HG02798 (cell line): ENCODE measurements around the gene TPST2.

Experiments
- ATAC-seq: cut with Tn5 transposase; IDR thresholded peaks from one replicate; pipeline ENCODE4 v1.9.1; 2021; ENCODE audit warnings: mild to moderate bottlenecking; ENCODE audit not compliant: unreplicated experiment, poor library complexity

The TPST2 gene

DNA sequence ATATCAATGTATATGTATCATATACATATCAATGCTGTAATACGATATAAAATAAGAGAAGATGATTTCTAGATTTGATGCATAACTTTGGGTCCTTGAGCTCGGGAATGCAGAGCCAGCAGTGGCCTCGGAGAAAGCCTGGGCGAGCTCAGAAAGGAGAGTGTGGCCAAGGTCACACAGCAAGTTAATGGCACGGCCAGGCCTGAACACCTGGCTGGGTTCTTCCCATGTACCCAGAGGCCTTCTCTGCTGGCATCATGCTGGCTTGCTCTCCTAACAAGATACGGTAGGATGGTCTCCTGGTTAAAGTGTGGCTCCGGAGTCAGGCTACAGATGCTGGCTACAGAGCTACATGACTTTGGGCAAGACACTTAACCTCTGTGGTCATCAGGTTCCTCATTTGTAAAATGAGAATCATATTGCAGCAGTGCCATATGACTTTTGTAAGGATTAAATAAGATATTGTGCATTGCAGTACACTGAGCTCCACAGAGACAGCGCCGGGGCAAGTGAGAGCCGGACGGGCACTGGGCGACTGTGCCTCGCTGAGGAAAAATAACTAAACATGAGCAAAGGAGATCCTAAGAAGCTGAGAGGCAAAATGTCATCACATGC lies 29.9 kb downstream of the TPST2 start:
- no peak for ATAC-seq

DNA sequence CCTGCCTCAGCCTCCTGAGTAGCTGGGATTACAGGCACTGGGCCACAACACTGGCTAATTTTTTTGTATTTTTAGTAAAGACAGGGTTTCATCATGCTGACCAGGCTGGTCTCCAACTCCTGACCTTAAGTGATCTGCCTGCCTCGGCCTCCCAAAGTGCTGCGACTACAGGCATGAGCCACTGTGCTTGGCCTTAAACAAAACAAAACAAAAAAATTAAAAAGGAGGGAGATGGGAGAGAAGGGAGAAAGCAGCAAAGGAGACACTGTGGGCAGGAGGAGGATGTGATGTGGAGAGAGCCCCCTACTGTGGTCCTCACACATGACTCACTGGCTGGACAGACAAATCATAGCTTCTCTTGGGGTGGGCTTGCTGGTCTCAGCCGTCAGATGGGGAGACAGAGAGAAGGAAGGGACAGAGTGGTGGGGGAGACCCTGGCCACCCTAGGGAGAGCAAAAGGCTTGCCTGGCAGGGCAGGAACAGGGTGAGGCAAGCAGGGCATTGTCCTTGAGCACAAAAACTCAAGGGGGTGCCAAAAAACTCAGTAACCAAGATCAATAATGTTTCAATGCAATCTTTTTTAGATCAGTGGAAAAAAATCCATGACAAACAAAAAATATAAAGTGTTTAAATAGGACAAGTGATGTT lies 31.6 kb downstream of the TPST2 start:
- no peak for ATAC-seq

DNA sequence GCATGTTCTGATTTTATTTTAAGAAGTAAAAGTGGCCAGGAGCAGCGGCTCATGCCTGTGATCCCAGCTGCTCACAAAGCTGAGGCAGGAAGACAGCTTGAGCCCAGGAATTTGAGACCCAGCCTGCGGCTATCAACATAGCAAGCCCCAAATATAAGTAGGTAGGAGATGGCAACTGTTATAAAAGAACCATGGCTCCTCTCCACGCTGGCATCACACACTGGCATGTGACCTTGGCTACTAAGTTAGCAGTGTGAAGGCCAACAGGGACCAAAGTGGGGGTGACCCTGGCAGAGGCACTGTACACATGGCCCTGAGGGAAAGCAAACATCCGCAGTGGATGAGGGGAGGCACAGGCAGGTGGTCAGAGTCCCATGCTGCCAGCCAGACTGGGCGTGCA lies 33.0 kb downstream of the TPST2 start:
- no peak for ATAC-seq

DNA sequence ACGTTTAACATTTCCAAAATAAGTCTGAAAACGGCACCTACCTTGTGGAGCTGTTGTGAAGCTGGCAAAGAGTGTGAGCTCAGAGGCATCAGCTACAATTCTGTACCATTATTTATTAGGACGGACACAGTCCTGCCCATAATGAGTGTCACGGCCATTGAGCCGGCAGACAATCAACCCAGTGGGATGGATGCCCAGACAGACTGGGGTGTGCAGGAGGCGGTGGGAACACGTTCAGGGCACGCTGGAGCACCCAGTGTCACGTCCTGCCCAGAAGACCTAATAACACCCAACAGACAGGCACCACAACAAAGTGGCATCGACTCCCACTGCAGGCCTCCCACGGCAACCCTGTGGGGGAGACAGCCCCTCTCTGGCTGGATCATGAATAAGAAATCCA lies 34.5 kb downstream of the TPST2 start:
- no peak for ATAC-seq

DNA sequence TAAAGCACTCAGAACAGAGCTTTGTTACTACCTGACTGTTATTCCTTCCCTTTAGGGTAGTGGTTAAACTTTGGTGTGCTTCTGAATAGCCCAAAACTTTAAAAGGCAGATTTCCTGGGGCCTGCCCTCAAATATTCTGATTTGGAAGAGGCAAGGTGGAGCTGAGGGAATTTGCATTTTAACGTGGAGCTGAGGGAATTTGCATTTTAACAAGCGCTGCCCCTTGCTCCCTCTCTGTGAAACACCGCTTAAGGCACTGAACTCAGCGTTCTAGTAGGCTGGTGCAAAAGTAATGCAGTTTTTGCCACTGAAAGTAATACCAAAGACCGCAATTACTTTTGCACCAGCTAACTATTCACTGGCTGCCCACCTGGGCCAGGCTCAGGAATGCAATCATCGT lies 35.0 kb downstream of the TPST2 start:
- no peak for ATAC-seq

DNA sequence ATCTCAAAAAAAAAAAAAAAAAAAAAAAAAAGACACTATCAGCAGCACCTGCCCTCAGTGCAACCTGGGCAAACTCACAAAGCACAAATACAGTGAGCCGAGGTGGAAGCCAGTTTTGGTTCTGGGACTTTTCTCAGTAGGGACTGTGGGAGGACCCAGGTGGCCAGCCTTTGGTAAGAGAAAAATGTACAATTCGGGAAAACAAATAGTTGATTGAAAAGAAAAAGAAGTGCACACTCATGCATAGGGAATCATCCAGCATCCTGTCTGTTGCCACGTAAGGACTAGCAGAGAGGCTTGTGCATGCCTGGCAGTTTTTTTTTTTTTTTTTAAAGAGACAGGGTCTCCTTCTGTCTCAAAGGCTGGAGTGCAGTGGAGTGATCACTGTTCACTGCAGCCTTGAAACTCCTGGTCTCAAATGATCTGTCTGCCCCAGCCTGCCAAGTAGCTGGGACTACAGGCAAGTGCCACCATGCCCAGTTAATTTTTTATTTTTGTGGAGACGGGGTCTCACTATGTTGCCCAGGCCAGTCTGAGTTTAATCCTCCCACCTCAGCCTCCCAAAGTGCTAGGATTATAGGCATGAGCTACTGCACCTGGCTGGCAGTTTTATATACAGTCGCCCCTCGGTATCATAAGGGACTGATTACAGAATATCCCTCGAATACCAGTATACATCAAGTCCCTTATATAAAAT lies 36.7 kb downstream of the TPST2 start:
- ATAC-seq, result no peak

DNA sequence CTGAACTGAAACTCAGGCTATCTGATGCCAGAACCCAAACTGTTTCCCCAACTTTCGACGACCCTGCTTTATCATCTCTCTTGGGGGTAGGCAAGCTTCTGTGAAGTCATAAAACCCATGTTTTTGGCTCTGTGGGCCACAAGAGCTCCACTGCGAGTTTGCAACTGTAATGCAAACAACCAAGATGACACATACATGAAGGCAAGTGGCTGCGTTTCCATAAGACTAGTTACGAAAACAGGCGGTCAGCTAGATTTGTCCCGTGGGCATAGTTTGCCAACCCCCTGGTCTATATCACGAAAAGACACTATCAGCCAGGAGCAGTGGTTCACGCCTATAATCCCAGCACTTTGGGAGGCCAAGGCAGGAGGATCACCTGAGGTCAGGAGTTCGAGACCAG lies 37.5 kb downstream of the TPST2 start:
- no peak for ATAC-seq

DNA sequence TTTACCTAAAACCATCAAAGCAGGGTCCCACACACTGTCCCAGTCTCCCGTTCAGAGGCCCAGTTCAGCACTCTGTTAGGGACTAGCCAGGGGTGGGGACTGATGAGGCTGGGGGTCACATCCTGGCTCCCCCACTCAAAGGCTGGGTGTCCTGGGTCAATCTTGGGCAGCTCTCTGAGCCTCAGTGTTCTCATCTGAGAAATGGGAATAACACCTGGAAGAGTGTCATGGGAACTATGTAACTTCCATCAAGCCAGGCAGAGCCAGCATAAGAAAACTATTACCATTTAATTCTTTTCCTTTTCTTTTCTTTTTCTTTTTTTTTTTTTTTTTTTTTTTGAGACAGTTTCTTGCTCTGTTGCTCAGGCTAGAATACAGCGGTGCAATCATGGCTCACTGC lies 38.4 kb downstream of the TPST2 start:
- no peak for ATAC-seq

DNA sequence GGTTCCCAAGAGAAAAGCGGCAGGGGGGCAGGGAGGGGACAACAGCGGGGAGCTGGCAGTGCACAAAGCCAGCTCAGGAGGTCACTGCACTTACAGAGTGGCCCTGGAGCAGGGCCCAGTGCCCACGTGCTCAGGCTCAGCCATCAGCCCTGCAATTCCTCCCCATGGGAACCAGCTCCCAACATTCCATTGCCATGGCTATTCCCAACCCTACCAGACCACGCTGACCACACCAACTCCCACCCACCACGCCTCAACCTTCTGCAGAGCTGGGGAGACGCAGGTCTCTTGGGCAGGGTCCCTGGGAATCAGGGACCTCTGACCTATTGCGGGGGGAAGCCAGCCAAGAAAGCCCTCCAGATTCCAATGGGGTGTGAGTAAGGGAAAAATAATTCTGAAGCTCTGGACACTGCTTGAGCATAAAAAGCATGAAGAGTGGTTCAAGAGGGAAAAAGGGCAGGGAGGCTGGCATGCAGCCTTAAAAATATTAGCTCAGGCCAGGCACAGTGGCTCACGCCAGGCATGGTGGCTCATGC lies 39.4 kb downstream of the TPST2 start:
- no peak for ATAC-seq

DNA sequence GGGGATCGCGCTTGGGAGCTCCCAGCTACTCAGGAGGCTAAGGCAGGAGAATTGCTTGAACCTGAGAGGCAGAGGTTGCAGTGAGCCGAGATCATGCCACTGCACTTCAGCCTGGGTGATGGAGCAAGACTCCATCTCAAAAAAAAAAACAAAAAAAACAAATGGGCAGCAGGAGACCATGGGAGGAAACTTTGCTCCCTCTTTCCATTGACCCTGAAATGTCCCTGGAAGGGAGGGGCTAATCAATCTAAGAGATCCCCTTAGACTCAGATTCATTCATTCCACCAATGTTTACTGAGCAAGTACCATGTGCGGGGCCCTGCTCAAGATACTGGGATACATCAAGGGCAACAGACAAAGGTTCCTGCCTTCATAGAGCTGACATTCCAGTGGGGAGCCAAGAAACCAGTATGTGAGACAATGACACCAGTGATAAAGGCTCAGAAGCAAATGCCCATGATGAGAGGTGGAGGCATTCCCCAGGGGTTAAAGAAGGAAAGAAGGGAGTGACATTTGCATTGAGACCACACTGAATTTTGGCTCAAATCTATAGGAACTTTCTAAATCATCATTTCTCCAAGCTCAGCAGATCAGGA lies 39.9 kb downstream of the TPST2 start:
- ATAC-seq, result no peak

DNA sequence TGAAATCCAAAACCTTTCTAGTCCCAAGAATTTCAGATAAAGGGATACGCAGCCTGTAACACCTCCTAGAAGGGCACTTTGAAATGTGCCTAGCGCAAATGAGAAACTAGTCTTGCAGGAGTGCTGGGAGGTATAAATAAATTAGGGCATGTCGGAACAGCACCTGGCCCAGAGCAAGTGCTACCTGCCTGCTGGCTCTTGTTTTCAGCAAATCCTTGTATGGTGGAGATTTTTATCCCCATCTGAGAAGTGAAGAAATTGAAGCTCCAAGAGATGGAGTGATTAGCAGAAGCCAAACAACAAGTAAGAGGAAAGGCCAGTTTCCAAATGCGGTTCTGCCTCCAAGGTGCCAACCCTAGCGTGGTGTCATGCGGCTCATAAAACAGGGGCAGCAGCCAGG lies 40.9 kb downstream of the TPST2 start:
- no peak for ATAC-seq

DNA sequence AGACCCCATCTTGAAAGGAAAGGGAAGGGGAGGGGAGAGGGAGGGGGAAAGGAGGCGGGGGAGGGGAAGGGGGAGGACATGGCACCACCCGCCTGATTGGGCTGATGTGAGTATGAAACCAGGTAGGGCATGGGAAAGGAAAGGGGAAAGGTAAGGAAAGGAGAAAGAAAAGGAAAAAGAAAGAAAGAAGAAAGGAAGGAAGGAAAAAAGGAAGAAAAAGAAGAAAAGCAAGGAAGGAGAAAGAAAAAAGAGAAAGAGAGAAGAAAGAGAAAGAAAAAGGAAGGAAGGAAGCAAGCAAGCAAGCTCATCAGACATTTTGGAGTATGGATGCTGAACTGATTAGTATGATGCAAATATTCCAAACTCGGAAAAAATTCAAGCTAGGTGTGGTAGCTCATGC lies 41.6 kb downstream of the TPST2 start:
- no peak for ATAC-seq

DNA sequence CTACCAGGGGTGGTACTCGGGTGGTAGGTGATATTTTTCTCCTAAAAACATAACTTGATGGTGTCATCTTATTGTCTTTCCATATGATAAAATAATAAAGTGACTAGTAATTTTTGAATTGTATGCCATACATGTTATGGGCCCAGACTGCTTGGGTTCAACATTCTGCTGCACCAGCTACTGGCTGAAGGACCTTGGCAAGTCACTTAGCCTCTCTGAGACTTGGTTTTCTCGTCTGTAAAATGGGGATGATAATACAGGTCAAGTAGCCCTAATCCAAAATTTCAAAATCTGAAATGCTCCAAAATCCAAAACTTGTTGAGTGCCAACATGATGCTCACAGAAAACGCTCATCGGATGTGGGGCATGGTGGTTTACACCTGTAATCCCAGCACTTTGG lies 42.1 kb downstream of the TPST2 start:
- ATAC-seq, result no peak

DNA sequence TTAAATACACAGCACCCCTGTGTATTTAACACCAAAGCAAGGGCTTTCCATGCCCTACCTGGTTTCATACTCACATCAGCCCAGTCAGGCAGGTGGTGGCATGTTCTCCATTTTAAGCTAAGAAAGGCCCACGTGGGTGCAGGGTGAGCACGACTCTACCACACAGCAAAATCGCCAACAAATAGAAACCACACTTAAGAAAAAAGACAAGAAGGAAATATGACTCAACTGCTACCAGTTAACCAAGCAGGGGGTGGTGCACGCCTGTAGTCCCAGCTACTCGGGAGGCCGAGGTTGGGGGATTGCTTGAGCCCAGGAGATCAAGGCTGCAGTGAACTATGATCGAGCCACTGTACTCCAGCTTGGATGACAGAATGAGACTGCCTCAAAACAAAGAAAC lies 42.5 kb downstream of the TPST2 start:
- ATAC-seq, result no peak

DNA sequence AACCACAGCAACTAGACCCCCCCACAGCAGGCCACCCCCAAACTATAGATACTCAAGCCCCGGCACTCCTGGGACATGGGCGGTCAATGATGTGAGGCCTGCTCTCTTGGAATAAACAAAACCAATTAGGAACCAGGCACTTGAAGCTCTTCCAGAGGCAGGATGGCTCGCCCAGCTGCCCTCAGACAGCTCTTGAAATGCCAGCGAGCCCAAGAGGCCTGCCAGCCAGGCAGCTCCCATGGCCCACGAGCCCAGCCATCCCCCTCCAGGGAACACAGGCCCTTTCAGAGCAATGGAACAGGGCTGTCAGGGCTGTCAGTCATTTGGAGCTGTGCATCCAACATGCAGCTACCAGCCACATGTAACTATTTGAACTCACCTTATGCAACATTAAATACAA lies 43.6 kb downstream of the TPST2 start:
- ATAC-seq, result no peak

DNA sequence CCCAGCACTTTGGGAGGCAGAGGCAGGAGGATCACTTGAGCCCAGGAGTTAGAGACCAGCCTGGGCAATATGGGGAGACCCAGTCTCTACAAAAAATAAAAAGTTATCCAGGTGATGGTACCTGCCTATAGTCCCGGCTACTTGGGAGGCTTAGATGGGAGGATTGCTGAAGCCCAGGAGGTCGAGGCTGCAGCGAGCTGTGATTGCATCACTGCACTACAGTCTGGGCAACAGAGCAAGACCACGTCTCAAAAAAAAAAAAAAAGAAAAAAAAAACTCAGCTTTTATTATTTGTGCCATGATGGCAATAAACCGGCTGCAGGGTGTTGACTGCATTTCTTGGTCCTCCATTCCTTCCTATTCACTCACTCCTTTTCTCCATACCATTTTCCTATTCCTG lies 44.1 kb downstream of the TPST2 start:
- ATAC-seq, result no peak

DNA sequence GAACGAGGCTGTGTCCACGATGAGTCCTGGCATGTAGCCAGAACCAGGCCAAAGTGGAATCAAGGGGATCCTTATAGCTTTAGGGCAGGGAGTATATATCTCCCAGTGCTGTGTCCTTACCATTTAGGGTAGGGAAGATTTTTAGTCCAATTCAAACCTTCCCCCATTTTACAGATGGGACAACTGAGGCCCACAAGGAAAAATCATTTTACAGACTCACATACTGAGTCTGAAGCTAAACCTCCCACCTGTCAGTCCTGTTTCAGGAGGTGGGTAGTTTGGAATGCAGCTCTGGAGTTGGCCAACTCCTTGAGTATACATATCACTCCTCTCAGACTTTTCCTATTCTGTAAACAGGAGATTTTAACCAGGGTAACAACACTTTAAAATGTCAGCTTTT lies 44.5 kb downstream of the TPST2 start:
- no peak for ATAC-seq

DNA sequence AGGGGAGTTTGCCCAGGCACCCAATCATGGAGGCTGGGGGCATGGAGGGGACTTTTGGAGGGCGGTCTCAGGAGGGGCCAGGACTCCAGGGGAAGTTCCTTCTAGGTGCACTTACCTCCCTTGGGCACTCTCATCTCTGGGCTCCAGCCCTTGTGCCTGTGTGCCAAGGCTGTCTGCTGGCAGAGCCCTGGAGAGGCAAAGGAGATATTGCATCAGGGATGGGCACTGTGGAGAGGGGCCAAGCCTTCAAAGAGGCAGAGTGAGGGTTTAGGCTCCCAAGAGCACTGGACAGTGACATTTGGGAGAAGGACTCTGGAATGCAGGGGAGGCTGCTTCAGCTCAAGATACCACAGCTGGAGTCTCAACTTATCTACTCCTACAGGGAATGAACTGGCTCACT lies 45.4 kb downstream of the TPST2 start:
- no peak for ATAC-seq

DNA sequence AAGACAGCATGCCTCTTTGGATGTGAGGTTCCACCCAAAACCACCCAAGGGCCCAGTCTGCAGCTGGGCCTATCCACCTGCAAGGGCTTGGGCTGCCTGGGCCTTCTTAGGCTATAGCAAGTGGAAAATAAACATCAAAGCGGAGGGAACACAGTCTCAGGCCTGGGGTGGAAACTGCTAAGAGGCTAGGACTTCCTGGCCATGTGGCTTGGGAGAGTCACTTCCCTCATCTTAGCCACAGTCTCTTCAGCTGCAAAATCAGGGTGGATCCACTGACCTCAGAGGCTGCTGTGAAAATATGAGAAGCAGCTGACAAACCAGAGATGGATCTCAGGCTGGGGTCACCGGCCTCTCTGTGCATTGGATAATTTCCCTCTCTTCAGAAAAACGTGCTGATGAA lies 47.1 kb downstream of the TPST2 start:
- no peak for ATAC-seq

DNA sequence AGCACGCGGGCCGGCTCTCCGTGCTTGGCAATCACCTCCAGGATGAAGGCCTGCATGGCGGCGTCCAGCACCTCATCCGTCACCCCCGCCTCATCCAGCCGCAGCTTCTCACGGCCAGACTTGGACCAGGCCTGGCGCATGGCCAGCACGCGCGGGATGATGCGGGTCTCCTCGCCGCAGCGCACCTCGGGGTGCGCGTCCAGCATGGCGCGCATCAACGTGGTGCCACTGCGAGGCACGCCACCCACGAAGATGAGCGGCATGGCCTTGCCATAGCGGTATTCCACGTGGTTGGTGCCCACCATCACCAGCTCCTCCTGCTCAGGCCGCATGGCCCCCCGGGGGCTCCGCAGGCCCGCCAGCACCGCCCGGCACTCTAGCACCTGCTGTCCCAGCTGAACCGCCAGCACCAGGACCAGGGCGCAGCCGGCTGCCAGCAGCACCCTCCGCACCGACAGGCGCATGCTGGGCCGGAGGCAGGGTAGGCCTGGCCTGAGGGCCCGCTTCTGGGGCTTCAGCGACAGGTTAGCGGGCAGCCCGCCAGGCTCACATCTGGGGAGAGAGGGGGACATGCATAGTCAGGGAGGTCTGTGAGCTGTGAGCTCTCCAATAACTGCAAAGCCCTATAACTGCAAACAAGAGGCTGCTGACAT lies 48.6 kb downstream of the TPST2 start:
- no peak for ATAC-seq

DNA sequence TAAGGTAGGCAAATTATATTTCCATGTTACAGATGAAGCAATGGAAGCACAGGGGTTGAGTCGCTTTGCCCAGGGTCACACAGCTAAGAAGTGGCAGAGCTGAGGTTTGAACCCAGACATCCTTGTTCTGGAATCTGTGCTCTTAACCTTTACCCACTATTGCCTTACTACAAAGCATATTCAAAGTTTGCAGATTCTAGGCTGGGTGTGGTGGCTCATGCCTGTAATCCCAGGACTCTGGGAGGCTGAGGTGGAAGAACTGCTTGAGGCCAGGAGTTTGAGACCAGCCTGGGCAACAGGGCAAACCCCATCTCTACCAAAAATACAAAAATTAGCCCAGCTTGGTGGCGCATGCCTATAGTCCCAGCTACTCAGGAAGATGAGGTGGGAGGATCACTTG lies 49.8 kb downstream of the TPST2 start:
- ATAC-seq, result no peak
